ENCODE results near the gene PDE7B.

PDE7B gene

GRCh38 chr6:135990439-135990838 lies 138.9 kb downstream of the PDE7B start:
- no peak for DNase-seq (ENCODE audit: low read depth)

DNA sequence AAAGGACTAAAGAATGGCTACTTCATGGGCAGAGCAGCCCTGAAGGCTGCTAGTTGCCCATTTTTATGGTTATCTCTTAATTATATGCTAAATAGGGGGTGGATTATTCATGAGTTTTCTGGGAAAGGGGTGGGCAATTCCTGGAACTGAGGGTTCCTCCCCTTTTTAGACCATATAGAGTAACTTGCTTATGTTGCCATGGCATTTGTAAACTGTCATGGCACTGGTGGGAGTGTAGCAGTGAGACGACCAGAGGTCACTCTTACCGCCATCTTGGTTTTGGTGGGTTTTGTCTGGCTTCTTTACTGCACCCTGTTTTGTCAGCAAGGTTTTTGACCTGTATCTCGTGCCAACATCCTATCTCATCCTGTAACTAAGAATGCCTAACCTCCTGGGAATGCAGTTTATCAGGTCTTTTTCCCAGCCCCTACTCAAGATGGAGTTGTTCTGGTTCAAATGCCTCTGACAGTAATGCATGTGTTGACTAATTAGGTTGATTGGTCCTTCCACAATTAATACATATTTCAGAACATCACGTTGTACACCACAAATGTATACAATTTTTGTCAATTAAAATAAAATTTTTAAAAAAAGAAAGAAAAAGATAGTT lies 139.5 kb downstream of the PDE7B start:
- DNase-seq (ENCODE audit: low read depth), result no peak

- DNase-seq (ENCODE audit: low read depth), result no peak
These were observed 141.2 kb downstream of the PDE7B start for GRCh38 chr6:135992739-135993138.

DNA sequence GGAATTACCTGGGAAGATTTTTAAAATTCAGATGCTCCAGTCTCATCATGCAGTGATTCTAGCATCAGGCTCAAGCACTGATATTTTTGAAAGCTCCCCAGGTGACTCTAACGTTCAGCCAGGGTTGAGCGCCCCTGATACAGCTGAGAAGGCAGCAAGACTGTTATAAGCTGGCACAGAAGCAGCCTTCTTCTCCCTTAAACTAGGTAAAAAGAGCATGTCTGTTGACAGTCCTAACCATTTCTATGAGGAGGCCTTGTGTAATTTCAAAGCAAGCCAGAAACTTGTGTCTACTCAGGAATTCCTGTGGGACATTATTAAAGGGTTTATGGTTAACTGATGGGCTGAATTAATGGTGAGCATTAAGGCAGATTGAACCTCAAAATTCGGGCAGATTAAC lies 141.9 kb downstream of the PDE7B start:
- DNase-seq (ENCODE audit: low read depth), result no peak

DNA sequence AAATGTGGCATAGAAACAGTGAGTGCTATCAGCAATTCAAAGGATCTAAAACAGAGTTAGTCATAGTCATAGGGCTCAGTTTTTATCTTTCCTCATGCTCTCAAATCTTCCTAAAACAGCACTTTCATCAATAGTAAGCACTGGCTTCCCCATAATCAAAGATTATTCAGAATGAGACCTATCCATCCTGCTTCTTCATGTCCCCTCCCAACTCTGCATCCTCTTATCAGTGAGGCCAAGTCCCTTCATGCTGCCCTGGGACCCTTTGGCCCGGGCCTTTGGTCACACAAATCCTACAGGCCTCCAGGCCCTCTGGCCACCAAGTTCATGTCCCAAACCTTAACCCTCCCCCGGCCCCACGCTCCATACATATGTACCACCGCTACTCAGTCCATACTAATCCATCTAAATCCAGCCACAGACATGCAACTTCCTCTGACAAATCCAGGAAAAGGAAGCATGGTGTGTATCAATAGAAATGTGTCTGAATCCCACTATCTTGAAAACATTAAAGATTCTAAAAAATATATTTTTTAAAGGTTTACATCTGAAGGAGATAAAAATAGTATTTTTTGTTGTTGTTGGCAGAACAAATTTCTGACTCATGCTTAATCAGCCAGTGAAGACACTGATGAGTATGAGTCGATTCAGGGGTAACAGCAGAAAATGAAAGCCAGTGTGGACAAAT lies 143.5 kb downstream of the PDE7B start:
- no peak for DNase-seq (ENCODE audit: low read depth)

DNA sequence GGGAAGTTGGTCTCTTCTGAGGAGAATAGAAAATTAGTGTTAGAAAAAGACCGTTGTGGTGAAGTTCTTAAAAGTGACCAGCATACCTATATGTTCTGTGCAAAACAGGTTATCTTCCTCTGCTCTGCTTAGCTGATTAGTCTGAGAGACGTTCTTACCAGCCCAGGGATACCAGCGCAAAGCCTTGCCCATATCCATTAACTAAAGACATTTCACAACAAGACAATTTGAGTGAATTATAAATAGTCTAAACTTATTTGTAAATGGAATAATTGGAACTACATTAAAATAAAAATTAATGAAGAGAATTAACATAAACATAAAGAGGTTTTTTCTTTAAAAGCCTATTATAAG lies 144.0 kb downstream of the PDE7B start:
- DNase-seq (ENCODE audit: low read depth), result no peak

- DNase-seq (ENCODE audit: low read depth), result no peak
These were observed 145.2 kb downstream of the PDE7B start for GRCh38 chr6:135996668-135997067.

DNA sequence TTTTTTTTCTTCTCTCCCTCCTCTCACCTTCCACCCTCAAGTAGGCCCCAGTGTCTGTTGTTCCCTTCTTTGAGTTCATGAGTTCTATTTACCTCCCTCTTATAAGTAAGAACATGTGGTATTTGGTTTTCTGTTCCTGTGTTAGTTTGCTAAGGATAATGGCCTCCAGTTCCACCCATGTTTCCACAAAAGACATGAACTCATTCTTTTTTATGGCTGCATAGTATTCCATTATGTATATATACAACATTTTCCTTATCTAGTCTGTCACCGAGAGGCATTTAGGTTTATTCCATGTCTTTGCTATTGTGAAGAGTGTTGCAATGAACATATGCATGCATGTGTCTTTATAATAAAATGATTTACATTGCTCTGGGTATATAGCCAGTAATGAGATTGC lies 147.9 kb downstream of the PDE7B start:
- DNase-seq (ENCODE audit: low read depth), result no peak

DNA sequence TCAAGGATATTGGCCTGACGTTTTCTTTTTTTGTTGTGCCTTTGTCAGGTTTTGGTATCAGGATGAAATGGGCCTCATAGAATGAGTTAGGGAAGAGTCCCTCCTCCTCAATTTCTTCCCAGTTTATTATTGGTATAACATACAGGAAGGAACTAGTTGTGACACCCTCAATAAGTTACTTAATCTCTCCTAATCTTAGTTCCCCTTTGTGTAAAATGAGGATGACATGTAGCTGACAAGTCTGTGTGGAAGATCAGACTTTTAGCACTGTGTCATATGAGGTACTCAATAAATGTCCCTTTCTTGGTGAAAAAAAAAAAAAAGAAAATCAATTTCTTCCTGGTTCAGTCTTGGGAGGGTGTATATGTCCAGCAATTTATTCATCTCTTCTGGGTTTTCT lies 155.8 kb downstream of the PDE7B start:
- DNase-seq (ENCODE audit: low read depth), result no peak

DNA sequence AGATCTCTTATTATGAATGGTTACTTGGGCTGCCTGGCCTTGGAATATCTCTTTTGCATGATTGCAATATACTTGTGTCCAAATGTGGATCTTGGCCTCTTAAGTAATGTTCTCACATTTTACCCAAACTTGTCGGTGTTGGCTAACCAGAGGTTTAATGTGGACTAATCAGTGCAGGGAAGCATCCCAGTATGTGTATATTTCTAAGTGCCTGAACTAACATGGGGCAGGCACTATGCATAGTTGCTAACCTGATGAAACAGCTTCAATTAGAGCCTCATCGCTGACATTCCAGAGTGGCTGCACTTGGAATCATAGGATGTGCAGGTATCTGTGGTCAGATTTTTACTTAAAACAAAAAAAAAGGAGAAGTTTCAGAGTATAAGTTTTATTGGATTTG lies 160.0 kb downstream of the PDE7B start:
- no peak for DNase-seq (ENCODE audit: low read depth)

- no peak for DNase-seq (ENCODE audit: low read depth)
These were observed 160.8 kb downstream of the PDE7B start for GRCh38 chr6:136012198-136012887.

GRCh38 chr6:136012943-136013342 lies 161.4 kb downstream of the PDE7B start:
- DNase-seq (ENCODE audit: low read depth), result no peak

- DNase-seq (ENCODE audit: low read depth), result no peak
These were observed 163.2 kb downstream of the PDE7B start for GRCh38 chr6:136014454-136015437.

GRCh38 chr6:136015531-136015930 lies 164.0 kb downstream of the PDE7B start:
- no peak for DNase-seq (ENCODE audit: low read depth)

GRCh38 chr6:136016228-136017225 lies 165.0 kb downstream of the PDE7B start:
- no peak for DNase-seq (ENCODE audit: low read depth)

DNA sequence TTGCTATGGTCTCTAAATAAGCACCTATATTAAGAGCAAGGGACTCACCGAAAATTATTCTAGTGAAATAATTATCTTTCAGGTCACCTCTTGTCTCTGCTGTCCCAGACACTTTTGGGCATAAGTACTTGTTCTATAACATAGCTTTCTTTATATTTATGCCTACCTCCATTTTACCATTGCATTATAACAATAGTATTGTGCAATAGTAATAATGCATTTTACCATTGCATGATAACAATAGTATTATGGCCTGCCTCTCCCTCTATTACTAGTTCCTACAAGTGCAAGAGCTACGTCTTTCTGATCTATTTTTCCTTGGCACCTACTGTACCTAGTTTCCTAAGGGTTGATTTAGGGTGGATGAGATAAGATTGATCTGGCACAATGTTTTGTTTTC lies 169.2 kb downstream of the PDE7B start:
- no peak for DNase-seq (ENCODE audit: low read depth)

DNA sequence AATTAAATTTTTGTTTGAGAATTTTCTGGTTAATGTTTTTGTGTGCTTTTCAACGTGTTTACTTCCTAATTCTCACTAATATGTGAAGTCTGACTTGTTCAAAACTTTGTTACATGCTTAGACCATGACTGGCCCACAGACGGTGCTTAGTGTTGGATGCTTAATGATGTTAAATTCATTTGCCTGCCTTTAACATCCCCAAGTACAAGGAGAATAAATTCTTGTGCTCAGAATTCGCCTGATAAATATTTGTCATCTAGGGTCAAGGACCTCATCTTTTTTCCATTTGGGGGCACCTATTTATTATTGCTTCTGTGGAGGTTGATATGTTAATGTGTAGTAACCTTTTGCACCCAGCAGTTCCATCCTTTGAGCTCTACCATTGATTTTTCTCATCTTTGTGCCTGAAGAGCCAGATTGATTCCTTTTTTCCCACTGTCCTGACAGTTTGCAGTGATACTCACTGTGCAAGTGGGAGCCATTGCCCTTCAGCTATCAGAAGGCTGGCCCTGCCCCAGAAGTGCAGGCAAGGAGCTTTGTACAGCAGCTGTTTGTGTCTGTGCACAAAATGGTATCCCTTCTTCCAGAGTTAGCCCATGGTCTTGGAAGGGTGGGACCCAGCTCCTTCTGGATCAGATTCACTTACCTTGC lies 170.8 kb downstream of the PDE7B start:
- DNase-seq (ENCODE audit: low read depth), result no peak

- DNase-seq (ENCODE audit: low read depth), result no peak
These were observed 173.2 kb downstream of the PDE7B start for GRCh38 chr6:136024711-136025110.

- no peak for DNase-seq (ENCODE audit: low read depth)
These were observed 174.2 kb downstream of the PDE7B start for GRCh38 chr6:136025736-136026135.

DNA sequence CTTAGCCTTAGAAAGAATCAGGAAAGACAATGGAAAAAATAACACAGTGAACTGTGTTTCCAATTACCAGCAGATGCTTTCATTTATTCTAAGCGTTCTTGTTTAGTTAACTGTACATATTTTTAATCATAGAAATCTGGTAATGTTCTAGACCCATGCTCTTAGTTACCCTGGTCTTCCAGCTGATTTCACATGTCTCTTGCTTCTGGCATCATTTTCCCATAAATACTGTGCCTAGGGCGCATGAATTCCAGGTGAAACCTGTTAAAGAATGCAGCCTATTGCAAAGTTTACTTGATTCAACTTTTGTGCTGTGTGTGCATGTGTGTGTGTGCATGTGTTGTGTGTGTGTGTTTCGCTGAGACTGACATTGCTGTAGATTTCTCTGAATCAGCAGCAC lies 178.6 kb downstream of the PDE7B start:
- DNase-seq (ENCODE audit: low read depth), result no peak

DNA sequence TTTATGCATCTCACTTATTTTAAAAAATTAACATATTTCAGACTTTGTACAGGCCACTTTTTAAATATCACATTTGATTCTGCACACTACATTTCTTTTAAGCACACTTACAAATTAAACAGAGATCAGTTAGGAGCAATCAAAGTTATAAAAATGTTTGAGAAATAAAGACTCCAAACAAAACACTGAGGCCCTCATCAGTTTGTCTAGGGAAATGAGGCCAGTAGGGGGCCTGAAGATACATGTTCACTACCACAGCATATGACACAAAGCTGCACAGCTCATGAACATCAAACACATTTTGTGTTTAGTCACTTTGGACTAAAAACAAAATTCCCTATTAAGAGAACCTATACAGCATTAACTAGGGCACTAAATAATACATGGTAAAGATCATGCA lies 180.5 kb downstream of the PDE7B start:
- DNase-seq (ENCODE audit: low read depth), result no peak
